GM12878 (cell line): ENCODE measurements around the gene PRMT5. TPM values are rescaled to one million over a fixed set of nuclear protein-coding genes. Genes with fewer than 3 reads are reported as not detected.

Experiments used
- ATAC-seq: fragments of 200-7000 bp; cut with Tn5 transposase; 3 replicates; pipeline ENCODE4 v1.9.1; 2020; ENCODE audit warnings: mild to moderate bottlenecking, moderate library complexity
- BruUV-seq: library from RNA; stranded (reverse); fragments of 400-500 nt; replicated peaks from 2 replicates; lab custom pipeline; 2021; lab: Mats Ljungman, UMichigan
- CTCF ChIA-PET: fragments of 300-600 bp; sonication (Branson Sonifier 250); formaldehyde crosslinking; extraction: SDS; loops from one replicate; lab custom pipeline; 2021; ENCODE audit warnings: inconsistent platforms; lab: Yijun Ruan, JAX
- POLR2A ChIA-PET: fragments of 350-600 bp; formaldehyde crosslinking; extraction: SDS; loops from one replicate; lab custom pipeline; 2021; ENCODE audit warnings: inconsistent platforms; lab: Charles Lee
- RAD21 ChIA-PET: fragments of 300-600 bp; sonication (Branson Sonifier 250); formaldehyde crosslinking; loops from one replicate; lab custom pipeline; 2023; ENCODE audit warnings: antibody characterized with exemption; ENCODE audit not compliant: unreplicated experiment; lab: Charles Lee
- SMC1A ChIA-PET: fragments of 300-600 bp; sonication (Branson Sonifier 250); formaldehyde crosslinking; loops from one replicate; lab custom pipeline; 2023; ENCODE audit not compliant: unreplicated experiment, uncharacterized antibody; lab: Charles Lee
- DNase-seq: peaks from one replicate; pipeline ENCODE4 v3.0.0-alpha.2; 2011; ENCODE audit warnings: low read depth, low spot score
- FAIRE-seq: peaks from 3 replicates; lab custom pipeline; 2011; peaks lifted over from hg19 to GRCh38; lab: Jason Lieb, UNC
- H2AFZ ChIP-seq: 2 replicates; pipeline ENCODE4 v1.6.0; 2011; ENCODE audit warnings: low read depth, low read length, control low read depth; ENCODE audit not compliant: control insufficient read depth
- H3K27ac ChIP-seq: 2 replicates; pipeline ENCODE4 v1.5.1; 2011; ENCODE audit warnings: control low read depth; ENCODE audit not compliant: control insufficient read depth, insufficient read depth
- H3K27me3 ChIP-seq, 2 experiments: replicated peaks in 1 of 2; 2 replicates each; pipeline versions ENCODE4 v1.6.0 to v1.6.1; 2011; ENCODE audit warnings: low read length in 1 of 2; ENCODE audit not compliant: control insufficient read depth in 2 of 2, insufficient read depth in 2 of 2
- H3K36me3 ChIP-seq, 2 experiments: 2 replicates each; pipeline ENCODE4 v1.5.1; 2011; ENCODE audit warnings: low read length in 1 of 2; ENCODE audit not compliant: control insufficient read depth in 2 of 2, insufficient read depth in 2 of 2
- H3K4me1 ChIP-seq: 2 replicates; pipeline ENCODE4 v1.6.1; 2011; ENCODE audit warnings: mild to moderate bottlenecking, low read length, moderate library complexity, mixed read lengths; ENCODE audit not compliant: control insufficient read depth, insufficient read depth
- H3K4me2 ChIP-seq: 2 replicates; pipeline ENCODE4 v1.6.0; 2011; ENCODE audit warnings: control low read depth; ENCODE audit not compliant: control insufficient read depth, insufficient read depth
- H3K4me3 ChIP-seq: fragments of 200-600 bp; sonication (generic); 2 replicates; pipeline ENCODE4 v1.5.1; 2016
- H3K79me2 ChIP-seq: 2 replicates; pipeline ENCODE4 v1.6.0; 2011; ENCODE audit warnings: low read length; ENCODE audit not compliant: control insufficient read depth, insufficient read depth
- H3K9ac ChIP-seq: 2 replicates; pipeline ENCODE4 v1.8.0; 2011; ENCODE audit warnings: low read length, control low read depth, mixed read lengths; ENCODE audit not compliant: control insufficient read depth, insufficient read depth
- H3K9me3 ChIP-seq: replicated peaks from 3 replicates; pipeline ENCODE4 v1.5.1; 2011; ENCODE audit warnings: mild to moderate bottlenecking, low read length; ENCODE audit not compliant: control insufficient read depth, insufficient read depth
- H4K20me1 ChIP-seq: 2 replicates; pipeline ENCODE4 v1.6.0; 2011; ENCODE audit not compliant: control insufficient read depth, insufficient read depth
- ASH2L ChIP-seq: fragments of 300-600, 200-600 bp; sonication (generic); IDR thresholded peaks from 2 replicates; pipeline ENCODE4 v1.6.1; 2017; ENCODE audit warnings: low read depth, mild to moderate bottlenecking, borderline replicate concordance
- BCL11A ChIP-seq: IDR thresholded peaks from 2 replicates; pipeline ENCODE4 v1.6.1; 2011; ENCODE audit warnings: low read depth, low read length
- BMI1 ChIP-seq: fragments of 450-650 bp; IDR thresholded peaks from 2 replicates; pipeline ENCODE4 v1.6.1; 2016; ENCODE audit warnings: mild to moderate bottlenecking, moderate library complexity, borderline replicate concordance
- ESRRA ChIP-seq: IDR thresholded peaks from 2 replicates; pipeline ENCODE4 v1.6.1; 2012; ENCODE audit warnings: mild to moderate bottlenecking, low read length, improper control_type of control experiment
- FOS ChIP-seq: IDR thresholded peaks from 3 replicates; pipeline ENCODE4 v1.6.1; 2011; ENCODE audit warnings: borderline replicate concordance; ENCODE audit not compliant: insufficient read length; ENCODE audit errors: extremely low read depth
- FOXM1 ChIP-seq: IDR thresholded peaks from 2 replicates; pipeline ENCODE4 v1.6.1; 2012; ENCODE audit warnings: low read depth, mild to moderate bottlenecking, inconsistent platforms, low read length, moderate library complexity
- HDAC6 ChIP-seq: fragments of 200-600 bp; sonication (generic); IDR thresholded peaks from one replicate; pipeline ENCODE4 v1.8.0; 2017; ENCODE audit warnings: antibody characterized with exemption; ENCODE audit not compliant: unreplicated experiment
- HDGF ChIP-seq: fragments of 450-650 bp; IDR thresholded peaks from 2 replicates; pipeline ENCODE4 v1.6.1; 2016; ENCODE audit warnings: antibody characterized with exemption
- IKZF1 ChIP-seq: fragments of 450-650 bp; conservative IDR thresholded peaks from 2 replicates; pipeline ENCODE4 v1.6.1; 2017; ENCODE audit warnings: antibody characterized with exemption, mild to moderate bottlenecking
- IKZF2 ChIP-seq, 2 experiments: fragments of 450-650 bp; IDR thresholded peaks; 2 replicates each; pipeline ENCODE4 v1.6.1; 2017; ENCODE audit warnings: mild to moderate bottlenecking in 2 of 2, moderate library complexity in 2 of 2
- IRF4 ChIP-seq: IDR thresholded peaks from 2 replicates; pipeline ENCODE4 v1.6.1; 2011; ENCODE audit warnings: low read depth, low read length
- LARP7 ChIP-seq: fragments of 450-650 bp; IDR thresholded peaks from 2 replicates; pipeline ENCODE4 v1.6.1; 2017; ENCODE audit warnings: mild to moderate bottlenecking
- MEF2A ChIP-seq: IDR thresholded peaks from 2 replicates; pipeline ENCODE4 v1.6.1; 2011; ENCODE audit warnings: low read depth, mild to moderate bottlenecking, low read length, moderate library complexity; ENCODE audit not compliant: insufficient read depth
- MTA2 ChIP-seq: fragments of 450-650 bp; IDR thresholded peaks from 2 replicates; pipeline ENCODE4 v1.6.1; 2016; ENCODE audit warnings: low read depth, mild to moderate bottlenecking, moderate library complexity
- NFYA ChIP-seq: IDR thresholded peaks from 2 replicates; pipeline ENCODE4 v1.6.1; 2011; ENCODE audit warnings: low read depth, mild to moderate bottlenecking, low read length, improper control_type of control experiment, borderline replicate concordance
- NR2F1 ChIP-seq: fragments of 450-650 bp; conservative IDR thresholded peaks from 2 replicates; pipeline ENCODE4 v1.6.1; 2017; ENCODE audit warnings: mild to moderate bottlenecking
- RAD51 ChIP-seq: fragments of 450-650 bp; IDR thresholded peaks from 2 replicates; pipeline ENCODE4 v1.6.1; 2016; ENCODE audit warnings: moderate library complexity, mild to moderate bottlenecking, inconsistent platforms
- SMAD1 ChIP-seq: fragments of 450-650 bp; IDR thresholded peaks from 2 replicates; pipeline ENCODE4 v1.6.1; 2018; ENCODE audit warnings: mild to moderate bottlenecking, low read depth; ENCODE audit not compliant: partially characterized antibody
- SREBF1 ChIP-seq: IDR thresholded peaks from 2 replicates; pipeline ENCODE4 v1.6.1; 2012; ENCODE audit warnings: mild to moderate bottlenecking, low read length
- WGBS: methylation state at CpG from one replicate; pipeline ENCODE4 v1.1.6; 2016; ENCODE audit warnings: low lambda C conversion rate; ENCODE audit not compliant: insufficient replicate concordance, insufficient coverage; ENCODE audit errors: missing lambda C conversion rate; 5-methylcytosine and 5-hydroxymethylcytosine counted together
- in situ Hi-C: fragments of 300-500 bp; cut with MboI; formaldehyde crosslinking; loops from 9 replicates; pipeline ENCODE4 v1.14.3; 2018; ENCODE audit warnings: mixed read lengths
- intact Hi-C: fragments of 100-400 bp; cut with micrococcal nuclease; formaldehyde crosslinking; loops from one replicate; pipeline ENCODE4 v1.14.2; 2022; ENCODE audit not compliant: unreplicated experiment
- polyA plus RNA-seq, 11 experiments: library from polyadenylated mRNA; depleted of rRNA in 4 of 11; unstranded in 6 of 11; stranded (reverse) in 5 of 11; fragments of >200 nt; fragmentation: Nextera tagmentation in 4 of 11; fragmentation: Illumina TruSeq in 1 of 11; extraction: Ambion mirVana in 4 of 11; extraction: Trizol in 1 of 11; gene quantifications; 1 replicate in 1 of 11; 2 replicates in 10 of 11; pipeline versions ENCODE4 v1.2.1 to v1.2.3, GENCODE V29; 2011 to 2016; ENCODE audit warnings: inconsistent platforms in 2 of 11, missing spikeins in 2 of 11, low read depth in 1 of 11
- total RNA-seq, 4 experiments: library from RNA; depleted of rRNA in 3 of 4; stranded (reverse); fragments of >200 nt in 3 of 4; fragmentation: Illumina TruSeq in 1 of 4; extraction: Trizol in 1 of 4; gene quantifications; 2 replicates each; pipeline versions ENCODE4 v1.2.1 to v1.2.3, GENCODE V29; 2013 to 2021
- TF ChIP-seq, protein P1 (sequence below): fragments of 450-650 bp; IDR thresholded peaks from 2 replicates; pipeline ENCODE4 v1.6.1; 2017; ENCODE audit warnings: mild to moderate bottlenecking
- TF ChIP-seq, protein P2 (sequence below): fragments of 450-650 bp; IDR thresholded peaks from 2 replicates; pipeline ENCODE4 v1.6.1; 2016; ENCODE audit warnings: mild to moderate bottlenecking, moderate library complexity, borderline replicate concordance

PRMT5 gene
- total and polyA plus RNA-seq, 10 of the 15 experiments (the other 5 are each of a cell fraction or from before 2014, with no cell fraction given) = 54.3 to 221 (median 111) TPM

DNA sequence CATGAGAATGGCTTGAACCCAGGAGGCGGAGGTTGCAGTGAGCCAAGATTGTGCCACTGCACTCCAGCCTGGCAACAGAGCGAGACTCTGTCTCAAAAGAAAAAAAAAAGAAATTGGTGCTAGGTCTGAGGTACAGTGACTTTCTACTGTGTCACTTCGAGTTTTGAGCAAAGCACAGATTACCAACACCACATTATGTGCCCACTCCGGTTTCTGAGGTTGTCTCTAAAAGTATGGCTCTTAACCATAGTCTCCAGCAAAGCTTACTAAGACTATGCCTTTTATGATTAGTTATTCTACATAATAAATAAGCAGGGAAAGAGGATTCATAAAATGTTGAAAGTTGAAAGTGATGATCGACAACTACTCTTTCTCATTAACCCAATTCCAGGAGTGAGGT, 18.3 kb downstream of the PRMT5 start (continued):
- TF ChIP-seq RAD51 (no peak), NR2F1 (no peak), FOS (no peak), IKZF1 (no peak), ESRRA (no peak), FOXM1 (no peak)

DNA sequence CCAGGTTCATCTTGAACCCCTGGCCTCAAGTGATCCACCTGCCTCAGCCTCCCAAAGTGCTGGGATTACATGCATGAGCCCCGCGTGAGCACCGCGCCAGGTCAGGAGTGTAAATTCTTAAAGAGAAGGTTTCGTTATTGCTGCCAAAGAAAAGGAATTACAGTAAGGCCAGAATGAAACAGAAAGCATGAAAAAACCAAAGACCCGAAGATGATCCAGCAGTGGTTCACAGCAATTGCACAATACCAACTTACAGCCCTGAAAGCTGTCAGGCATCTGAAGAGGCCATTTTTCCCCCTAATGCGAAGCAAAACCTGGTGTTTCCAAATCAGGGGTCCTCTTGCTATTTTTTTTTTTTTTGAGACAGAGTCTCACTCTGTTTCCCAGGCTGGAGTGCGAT, 20.6 kb downstream of the PRMT5 start:
- no peaks in the 10 kb centered on the region for H3K9me3 ChIP-seq
- WGBS = 95% methylated on average over 7 of the region's 8 CpGs
- H3K27me3 ChIP-seq = no peaks in the 10 kb centered on the region
- SMC1A ChIA-PET = interaction anchor here (0.9 to 1.3 kb wide), 4 partner anchors 21 to 251 kb away, joined by 3 to 4 read pairs (median 4); no protein-coding TSS in a partner anchor
- H3K4me3 ChIP-seq = no peak overlapping the region
- peaks cover 11 to 36% of the 10 kb centered on the region in 2 experiments for H3K36me3 ChIP-seq
- CTCF ChIA-PET = no interaction called here
- H3K4me1 ChIP-seq = no peaks in the 10 kb centered on the region
- peaks cover 12% of the 10 kb centered on the region for H3K79me2 ChIP-seq
- intact Hi-C loops (no loop called here), in situ Hi-C loops (no loop called here)
- FAIRE-seq (no peak), ATAC-seq (no peak), DNase-seq (no peak)
- BruUV-seq = no TSS peak
- H2AFZ ChIP-seq = no peak overlapping the region
- no peak overlapping the region for H3K4me2 ChIP-seq
- no peaks in the 10 kb centered on the region for H4K20me1 ChIP-seq
- RAD21 ChIA-PET = interaction anchor here (1.1 to 1.3 kb wide), 2 partner anchors 8 to 20 kb away, joined by 3 to 4 read pairs; no protein-coding TSS in a partner anchor
- H3K9ac ChIP-seq = no peak overlapping the region
- no peak overlapping the region for H3K27ac ChIP-seq
- POLR2A ChIA-PET = no interaction called here
- TF ChIP-seq, protein P1, sequence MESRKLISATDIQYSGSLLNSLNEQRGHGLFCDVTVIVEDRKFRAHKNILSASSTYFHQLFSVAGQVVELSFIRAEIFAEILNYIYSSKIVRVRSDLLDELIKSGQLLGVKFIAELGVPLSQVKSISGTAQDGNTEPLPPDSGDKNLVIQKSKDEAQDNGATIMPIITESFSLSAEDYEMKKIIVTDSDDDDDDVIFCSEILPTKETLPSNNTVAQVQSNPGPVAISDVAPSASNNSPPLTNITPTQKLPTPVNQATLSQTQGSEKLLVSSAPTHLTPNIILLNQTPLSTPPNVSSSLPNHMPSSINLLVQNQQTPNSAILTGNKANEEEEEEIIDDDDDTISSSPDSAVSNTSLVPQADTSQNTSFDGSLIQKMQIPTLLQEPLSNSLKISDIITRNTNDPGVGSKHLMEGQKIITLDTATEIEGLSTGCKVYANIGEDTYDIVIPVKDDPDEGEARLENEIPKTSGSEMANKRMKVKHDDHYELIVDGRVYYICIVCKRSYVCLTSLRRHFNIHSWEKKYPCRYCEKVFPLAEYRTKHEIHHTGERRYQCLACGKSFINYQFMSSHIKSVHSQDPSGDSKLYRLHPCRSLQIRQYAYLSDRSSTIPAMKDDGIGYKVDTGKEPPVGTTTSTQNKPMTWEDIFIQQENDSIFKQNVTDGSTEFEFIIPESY = no peak
- TF ChIP-seq MEF2A = no peak
- TF ChIP-seq SREBF1 = no peak
- no peak for TF ChIP-seq HDAC6
- TF ChIP-seq MTA2 = no peak
- TF ChIP-seq ASH2L = no peak
- TF ChIP-seq BCL11A = no peak
- no peak for TF ChIP-seq BMI1
- TF ChIP-seq NFYA = no peak
- TF ChIP-seq IKZF2 (IDR thresholded peaks at IDR 0.05) = no peak
- TF ChIP-seq, protein P2, sequence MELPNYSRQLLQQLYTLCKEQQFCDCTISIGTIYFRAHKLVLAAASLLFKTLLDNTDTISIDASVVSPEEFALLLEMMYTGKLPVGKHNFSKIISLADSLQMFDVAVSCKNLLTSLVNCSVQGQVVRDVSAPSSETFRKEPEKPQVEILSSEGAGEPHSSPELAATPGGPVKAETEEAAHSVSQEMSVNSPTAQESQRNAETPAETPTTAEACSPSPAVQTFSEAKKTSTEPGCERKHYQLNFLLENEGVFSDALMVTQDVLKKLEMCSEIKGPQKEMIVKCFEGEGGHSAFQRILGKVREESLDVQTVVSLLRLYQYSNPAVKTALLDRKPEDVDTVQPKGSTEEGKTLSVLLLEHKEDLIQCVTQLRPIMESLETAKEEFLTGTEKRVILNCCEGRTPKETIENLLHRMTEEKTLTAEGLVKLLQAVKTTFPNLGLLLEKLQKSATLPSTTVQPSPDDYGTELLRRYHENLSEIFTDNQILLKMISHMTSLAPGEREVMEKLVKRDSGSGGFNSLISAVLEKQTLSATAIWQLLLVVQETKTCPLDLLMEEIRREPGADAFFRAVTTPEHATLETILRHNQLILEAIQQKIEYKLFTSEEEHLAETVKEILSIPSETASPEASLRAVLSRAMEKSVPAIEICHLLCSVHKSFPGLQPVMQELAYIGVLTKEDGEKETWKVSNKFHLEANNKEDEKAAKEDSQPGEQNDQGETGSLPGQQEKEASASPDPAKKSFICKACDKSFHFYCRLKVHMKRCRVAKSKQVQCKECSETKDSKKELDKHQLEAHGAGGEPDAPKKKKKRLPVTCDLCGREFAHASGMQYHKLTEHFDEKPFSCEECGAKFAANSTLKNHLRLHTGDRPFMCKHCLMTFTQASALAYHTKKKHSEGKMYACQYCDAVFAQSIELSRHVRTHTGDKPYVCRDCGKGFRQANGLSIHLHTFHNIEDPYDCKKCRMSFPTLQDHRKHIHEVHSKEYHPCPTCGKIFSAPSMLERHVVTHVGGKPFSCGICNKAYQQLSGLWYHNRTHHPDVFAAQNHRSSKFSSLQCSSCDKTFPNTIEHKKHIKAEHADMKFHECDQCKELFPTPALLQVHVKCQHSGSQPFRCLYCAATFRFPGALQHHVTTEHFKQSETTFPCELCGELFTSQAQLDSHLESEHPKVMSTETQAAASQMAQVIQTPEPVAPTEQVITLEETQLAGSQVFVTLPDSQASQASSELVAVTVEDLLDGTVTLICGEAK = no peak
- TF ChIP-seq IRF4 = no peak
- TF ChIP-seq LARP7 = no peak
- no peak for TF ChIP-seq FOS
- TF ChIP-seq HDGF = no peak
- TF ChIP-seq SMAD1 = no peak
